ENCODE data around the gene BROX. TPM values are rescaled to one million over a fixed set of nuclear protein-coding genes. Genes with fewer than 3 reads are reported as not detected.

The BROX gene
- total RNA-seq, 1 experiment from 2014 or later = 68.8 TPM

- BruUV-seq (replicated peaks) = no TSS peak
- Mint-ChIP-seq H3K4me3 (ENCODE audit: low read depth, unreplicated experiment) (no peak overlapping the region), H3K27me3 (ENCODE audit: unreplicated experiment) (no peaks in the 10 kb centered on the region), H3K36me3 (ENCODE audit: insufficient read depth, unreplicated experiment) (peaks cover 62% of the 10 kb centered on the region), H3K27ac (ENCODE audit: unreplicated experiment) (no peak overlapping the region), H3K4me1 (ENCODE audit: low read depth, unreplicated experiment) (peaks cover 7% of the 10 kb centered on the region), H3K9me3 (ENCODE audit: low read depth, unreplicated experiment) (no peaks in the 10 kb centered on the region)
- CTCF ChIA-PET = no interaction called here
- no peak for TF ChIP-seq CTCF (IDR thresholded peaks at IDR 0.05; ENCODE audit: unreplicated experiment)
- no peak for DNase-seq
- intact Hi-C loops (cut with micrococcal nuclease; ENCODE audit: unreplicated experiment) = loop anchor here (10.0 kb wide), 1 partner anchor 252 kb away; no protein-coding TSS in a partner anchor
These were observed 4.0 kb downstream of the BROX start for GRCh38 chr1:222716393-222716792.

DNA sequence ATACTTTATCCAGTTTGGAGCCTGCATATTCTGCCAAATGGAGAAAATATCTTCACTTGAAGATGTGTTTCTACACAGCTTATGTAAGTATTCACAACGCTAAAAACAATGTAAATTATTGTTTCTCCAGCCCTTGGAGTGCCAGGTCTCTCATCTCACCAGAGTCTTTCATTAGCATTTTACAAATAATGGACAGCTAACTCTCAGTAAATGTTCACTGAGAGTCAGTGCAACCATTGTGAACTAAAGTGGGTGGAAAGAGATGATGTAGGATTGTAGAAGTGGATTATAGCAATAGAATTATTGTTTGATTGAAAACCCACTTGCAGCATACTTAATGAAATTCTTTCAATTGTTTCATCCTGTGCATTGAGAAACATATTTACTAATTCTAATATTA is 16.4 kb downstream of the BROX start:
- DNase-seq = no peak
- no TSS peak for BruUV-seq (replicated peaks)
- H3K4me1 Mint-ChIP-seq (ENCODE audit: low read depth, unreplicated experiment) = no peaks in the 10 kb centered on the region
- no peak overlapping the region for H3K4me3 Mint-ChIP-seq (ENCODE audit: low read depth, unreplicated experiment)
- CTCF ChIA-PET = no interaction called here
- no peak overlapping the region for H3K27ac Mint-ChIP-seq (ENCODE audit: unreplicated experiment)
- H3K27me3 Mint-ChIP-seq (ENCODE audit: unreplicated experiment) = no peaks in the 10 kb centered on the region
- TF ChIP-seq CTCF (IDR thresholded peaks at IDR 0.05; ENCODE audit: unreplicated experiment) = no peak
- peaks cover 58% of the 10 kb centered on the region for H3K36me3 Mint-ChIP-seq (ENCODE audit: insufficient read depth, unreplicated experiment)
- intact Hi-C loops (cut with micrococcal nuclease; ENCODE audit: unreplicated experiment) = no loop called here
- no peaks in the 10 kb centered on the region for H3K9me3 Mint-ChIP-seq (ENCODE audit: low read depth, unreplicated experiment)

- CTCF ChIA-PET = no interaction called here
- no peaks in the 10 kb centered on the region for H3K4me1 Mint-ChIP-seq (ENCODE audit: low read depth, unreplicated experiment)
- H3K27me3 Mint-ChIP-seq (ENCODE audit: unreplicated experiment) = no peaks in the 10 kb centered on the region
- no peak overlapping the region for H3K4me3 Mint-ChIP-seq (ENCODE audit: low read depth, unreplicated experiment)
- DNase-seq = no peak
- peaks cover 43% of the 10 kb centered on the region for H3K36me3 Mint-ChIP-seq (ENCODE audit: insufficient read depth, unreplicated experiment)
- H3K27ac Mint-ChIP-seq (ENCODE audit: unreplicated experiment) = no peak overlapping the region
- intact Hi-C loops (cut with micrococcal nuclease; ENCODE audit: unreplicated experiment) = no loop called here
- no peak for TF ChIP-seq CTCF (IDR thresholded peaks at IDR 0.05; ENCODE audit: unreplicated experiment)
- no TSS peak for BruUV-seq (replicated peaks)
- no peaks in the 10 kb centered on the region for H3K9me3 Mint-ChIP-seq (ENCODE audit: low read depth, unreplicated experiment)
These were observed 18.5 kb downstream of the BROX start for GRCh38 chr1:222730866-222731265.

DNA sequence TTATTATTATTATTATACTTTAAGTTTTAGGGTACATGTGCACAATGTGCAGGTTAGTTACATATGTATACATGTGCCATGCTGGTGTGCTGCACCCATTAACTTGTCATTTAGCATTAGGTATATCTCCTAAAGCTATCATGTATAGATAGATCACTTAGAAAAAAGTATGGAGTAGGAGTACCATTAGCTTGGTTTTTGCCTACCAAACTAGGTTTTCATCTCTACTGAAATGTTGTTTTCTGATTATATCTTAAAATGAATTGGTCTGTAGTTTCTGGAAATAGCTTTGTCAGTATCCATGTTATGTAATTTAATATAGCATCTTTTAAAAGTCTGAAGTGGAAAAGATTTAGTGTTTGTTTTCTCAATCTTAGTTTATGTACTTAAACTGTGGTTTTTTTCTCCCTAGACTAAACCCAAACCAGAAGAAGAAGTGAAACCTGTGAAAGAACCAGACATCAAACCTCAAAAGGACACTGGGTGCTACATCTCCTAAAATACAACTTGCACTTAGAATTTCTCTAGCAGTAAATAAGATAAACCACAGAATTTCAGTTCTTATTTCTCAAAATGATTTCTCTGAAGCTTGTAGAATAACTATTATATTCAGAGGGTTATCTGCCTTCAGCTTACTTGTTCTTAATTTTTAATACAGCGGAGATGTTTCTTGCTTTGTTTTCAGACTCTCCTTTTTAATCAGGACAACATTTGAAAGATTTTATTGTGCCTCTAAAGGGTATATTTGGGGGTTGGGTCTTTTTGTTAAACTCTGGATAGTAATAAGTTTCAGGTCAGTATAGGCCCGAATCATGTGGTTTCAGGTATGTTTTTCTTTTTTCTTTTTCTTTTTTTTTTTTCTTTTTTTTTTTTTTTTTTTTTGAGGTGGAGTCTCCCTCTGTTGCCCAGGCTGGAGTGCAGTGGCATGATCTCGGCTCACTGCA is 20.1 kb downstream of the BROX start:
- Mint-ChIP-seq H3K4me3 (ENCODE audit: low read depth, unreplicated experiment) (no peak overlapping the region), H3K36me3 (ENCODE audit: insufficient read depth, unreplicated experiment) (peaks cover 31% of the 10 kb centered on the region), H3K27me3 (ENCODE audit: unreplicated experiment) (no peaks in the 10 kb centered on the region), H3K27ac (ENCODE audit: unreplicated experiment) (no peak overlapping the region), H3K4me1 (ENCODE audit: low read depth, unreplicated experiment) (no peaks in the 10 kb centered on the region), H3K9me3 (ENCODE audit: low read depth, unreplicated experiment) (no peaks in the 10 kb centered on the region)
- CTCF ChIA-PET = interaction anchor here (0.6 kb wide), 2 partner anchors 128 to 169 kb away, joined by 3 to 11 read pairs; no protein-coding TSS in a partner anchor
- DNase-seq = no peak
- intact Hi-C loops (cut with micrococcal nuclease; ENCODE audit: unreplicated experiment) = no loop called here
- TF ChIP-seq CTCF (IDR thresholded peaks at IDR 0.05; ENCODE audit: unreplicated experiment) = no peak
- no TSS peak for BruUV-seq (replicated peaks)
